ENCODE data around the gene ANKIB1.

- TF ChIP-seq CTCF (IDR thresholded peaks at IDR 0.05) (no peak), POLR2A (IDR thresholded peaks at IDR 0.05) (no peak)
These were observed 191.1 kb downstream of the ANKIB1 start for GRCh38 chr7:92436612-92437445.

All from heart left ventricle (tissue), 13 donors.